CD4-positive, alpha-beta T cell treated with Interleukin-15 for 1 hour (primary cell): ENCODE results near the gene LYPD6.

Experiments
- DNase-seq: peaks from one replicate; pipeline ENCODE4 v3.0.0-alpha.2; 2020

The LYPD6 gene

GRCh38 chr2:149353421-149353820 is 23.0 kb downstream of the LYPD6 start:
- DNase-seq: no peak

GRCh38 chr2:149355716-149356422 is 25.5 kb downstream of the LYPD6 start:
- no peak for DNase-seq

- DNase-seq: no peak
Measured at GRCh38 chr2:149357058-149357457, 26.7 kb downstream of the LYPD6 start.

GRCh38 chr2:149360106-149360505 is 29.7 kb downstream of the LYPD6 start:
- no peak for DNase-seq

GRCh38 chr2:149363958-149364357 is 33.6 kb downstream of the LYPD6 start:
- DNase-seq: no peak

GRCh38 chr2:149364839-149365238 is 34.5 kb downstream of the LYPD6 start:
- no peak for DNase-seq

- no peak for DNase-seq
Measured at GRCh38 chr2:149365931-149366583, 35.7 kb downstream of the LYPD6 start.

GRCh38 chr2:149370061-149370775 is 39.8 kb downstream of the LYPD6 start:
- DNase-seq: no peak

GRCh38 chr2:149371476-149371875 is 41.1 kb downstream of the LYPD6 start:
- DNase-seq: no peak

- DNase-seq: no peak
Measured at GRCh38 chr2:149375801-149376361, 45.5 kb downstream of the LYPD6 start.

GRCh38 chr2:149380205-149380604 is 49.8 kb downstream of the LYPD6 start:
- no peak for DNase-seq

- no peak for DNase-seq
Measured at GRCh38 chr2:149383340-149383739, 53.0 kb downstream of the LYPD6 start.

- no peak for DNase-seq
Measured at GRCh38 chr2:149385350-149385749, 55.0 kb downstream of the LYPD6 start.

- no peak for DNase-seq
Measured at GRCh38 chr2:149387411-149387810, 57.0 kb downstream of the LYPD6 start.

GRCh38 chr2:149388120-149388816 is 57.9 kb downstream of the LYPD6 start:
- no peak for DNase-seq

GRCh38 chr2:149389506-149390167 is 59.2 kb downstream of the LYPD6 start:
- no peak for DNase-seq

- no peak for DNase-seq
Measured at GRCh38 chr2:149393614-149394013, 63.2 kb downstream of the LYPD6 start.

- no peak for DNase-seq
Measured at GRCh38 chr2:149394864-149395263, 64.5 kb downstream of the LYPD6 start.

GRCh38 chr2:149399934-149400615 is 69.7 kb downstream of the LYPD6 start:
- DNase-seq: no peak

GRCh38 chr2:149400997-149401396 is 70.6 kb downstream of the LYPD6 start:
- DNase-seq: no peak

- no peak for DNase-seq
Measured at GRCh38 chr2:149409506-149409905, 79.1 kb downstream of the LYPD6 start.
